Measurements from ENCODE around the gene OR2V1.
"Not testable (repeated sequence)": the region's sequence is repeated elsewhere in the genome, so short reads cannot be mapped to it uniquely, and the experiment has no call there.

OR2V1 gene

GRCh38 chr5:181131514-181131913 is 545 bp upstream of the OR2V1 start:
- no peak overlapping the region for H3K4me3 ChIP-seq (ENCODE audit: low read depth, low read length)

GRCh38 chr5:181130081-181130480 is 888 bp downstream of the OR2V1 start:
- H3K4me3 ChIP-seq (ENCODE audit: low read depth, low read length): not testable (repeated sequence)

GRCh38 chr5:181129601-181130000 is 1.4 kb downstream of the OR2V1 start:
- H3K4me3 ChIP-seq (ENCODE audit: low read depth, low read length): no peak overlapping the region

- no peak overlapping the region for H3K4me3 ChIP-seq (ENCODE audit: low read depth, low read length)
Observed at GRCh38 chr5:181127907-181128626, 2.9 kb downstream of the OR2V1 start.

GRCh38 chr5:181127456-181127855 is 3.5 kb downstream of the OR2V1 start:
- no peak overlapping the region for H3K4me3 ChIP-seq (ENCODE audit: low read depth, low read length)

GRCh38 chr5:181126841-181127240 is 4.1 kb downstream of the OR2V1 start:
- H3K4me3 ChIP-seq (ENCODE audit: low read depth, low read length): no peak overlapping the region

- no peak overlapping the region for H3K4me3 ChIP-seq (ENCODE audit: low read depth, low read length)
Observed at GRCh38 chr5:181124526-181124925, 6.4 kb downstream of the OR2V1 start.

- no peak overlapping the region for H3K4me3 ChIP-seq (ENCODE audit: low read depth, low read length)
Observed at GRCh38 chr5:181121675-181122561, 9.1 kb downstream of the OR2V1 start.

- no peak overlapping the region for H3K4me3 ChIP-seq (ENCODE audit: low read depth, low read length)
Observed at GRCh38 chr5:181120761-181121160, 10.2 kb downstream of the OR2V1 start.

GRCh38 chr5:181120306-181120705 is 10.7 kb downstream of the OR2V1 start:
- H3K4me3 ChIP-seq (ENCODE audit: low read depth, low read length): no peak overlapping the region

GRCh38 chr5:181119105-181119504 is 11.9 kb downstream of the OR2V1 start:
- H3K4me3 ChIP-seq (ENCODE audit: low read depth, low read length): no peak overlapping the region

- no peak overlapping the region for H3K4me3 ChIP-seq (ENCODE audit: low read depth, low read length)
Observed at GRCh38 chr5:181118369-181118768, 12.6 kb downstream of the OR2V1 start.

- H3K4me3 ChIP-seq (ENCODE audit: low read depth, low read length): peak overlapping the region; percentile 9
Observed at GRCh38 chr5:181114844-181115778, 15.9 kb downstream of the OR2V1 start.

- peak overlapping the region; percentile 9 for H3K4me3 ChIP-seq (ENCODE audit: low read depth, low read length)
Observed at GRCh38 chr5:181114284-181114843, 16.6 kb downstream of the OR2V1 start.

- not testable (repeated sequence) for H3K4me3 ChIP-seq (ENCODE audit: low read depth, low read length)
Observed at GRCh38 chr5:181113572-181113971, 17.4 kb downstream of the OR2V1 start.

- H3K4me3 ChIP-seq (ENCODE audit: low read depth, low read length): no peak overlapping the region
Observed at GRCh38 chr5:181112476-181112875, 18.5 kb downstream of the OR2V1 start.

GRCh38 chr5:181111010-181111409 is 20.0 kb downstream of the OR2V1 start:
- no peak overlapping the region for H3K4me3 ChIP-seq (ENCODE audit: low read depth, low read length)

- H3K4me3 ChIP-seq (ENCODE audit: low read depth, low read length): no peak overlapping the region
Observed at GRCh38 chr5:181109489-181110013, 21.4 kb downstream of the OR2V1 start.

GRCh38 chr5:181108578-181109165 is 22.3 kb downstream of the OR2V1 start:
- no peak overlapping the region for H3K4me3 ChIP-seq (ENCODE audit: low read depth, low read length)

GRCh38 chr5:181107699-181108098 is 23.3 kb downstream of the OR2V1 start:
- H3K4me3 ChIP-seq (ENCODE audit: low read depth, low read length): no peak overlapping the region
